22Rv1 (cell line): ENCODE data around the gene SNED1.

ENCODE experiments used
- ZFX ChIP-seq: fragments of 450-650 bp; IDR thresholded peaks from 2 replicates; pipeline ENCODE4 v1.6.1; 2017; ENCODE audit warnings: antibody characterized with exemption, borderline replicate concordance
- TF ChIP-seq, protein P1 (sequence below): fragments of 450-650 bp; IDR thresholded peaks from 2 replicates; pipeline ENCODE4 v1.5.1; 2017; ENCODE audit warnings: mild to moderate bottlenecking

- TF ChIP-seq, protein P1, sequence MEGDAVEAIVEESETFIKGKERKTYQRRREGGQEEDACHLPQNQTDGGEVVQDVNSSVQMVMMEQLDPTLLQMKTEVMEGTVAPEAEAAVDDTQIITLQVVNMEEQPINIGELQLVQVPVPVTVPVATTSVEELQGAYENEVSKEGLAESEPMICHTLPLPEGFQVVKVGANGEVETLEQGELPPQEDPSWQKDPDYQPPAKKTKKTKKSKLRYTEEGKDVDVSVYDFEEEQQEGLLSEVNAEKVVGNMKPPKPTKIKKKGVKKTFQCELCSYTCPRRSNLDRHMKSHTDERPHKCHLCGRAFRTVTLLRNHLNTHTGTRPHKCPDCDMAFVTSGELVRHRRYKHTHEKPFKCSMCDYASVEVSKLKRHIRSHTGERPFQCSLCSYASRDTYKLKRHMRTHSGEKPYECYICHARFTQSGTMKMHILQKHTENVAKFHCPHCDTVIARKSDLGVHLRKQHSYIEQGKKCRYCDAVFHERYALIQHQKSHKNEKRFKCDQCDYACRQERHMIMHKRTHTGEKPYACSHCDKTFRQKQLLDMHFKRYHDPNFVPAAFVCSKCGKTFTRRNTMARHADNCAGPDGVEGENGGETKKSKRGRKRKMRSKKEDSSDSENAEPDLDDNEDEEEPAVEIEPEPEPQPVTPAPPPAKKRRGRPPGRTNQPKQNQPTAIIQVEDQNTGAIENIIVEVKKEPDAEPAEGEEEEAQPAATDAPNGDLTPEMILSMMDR: no peak
- no peak for TF ChIP-seq ZFX
Observed at GRCh38 chr2:241003830-241004564, 5.6 kb downstream of the SNED1 start.
